CD4-positive, alpha-beta T cell treated with Interleukin-21 for 1 hour (primary cell): ENCODE data around the gene TTC3.
"Not testable (repeated sequence)": the region's sequence is repeated elsewhere in the genome, so short reads cannot be mapped to it uniquely, and the experiment has no call there.

Experiments
- DNase-seq: peaks from one replicate; pipeline ENCODE4 v3.0.0-alpha.2; 2020

TTC3 gene

DNA sequence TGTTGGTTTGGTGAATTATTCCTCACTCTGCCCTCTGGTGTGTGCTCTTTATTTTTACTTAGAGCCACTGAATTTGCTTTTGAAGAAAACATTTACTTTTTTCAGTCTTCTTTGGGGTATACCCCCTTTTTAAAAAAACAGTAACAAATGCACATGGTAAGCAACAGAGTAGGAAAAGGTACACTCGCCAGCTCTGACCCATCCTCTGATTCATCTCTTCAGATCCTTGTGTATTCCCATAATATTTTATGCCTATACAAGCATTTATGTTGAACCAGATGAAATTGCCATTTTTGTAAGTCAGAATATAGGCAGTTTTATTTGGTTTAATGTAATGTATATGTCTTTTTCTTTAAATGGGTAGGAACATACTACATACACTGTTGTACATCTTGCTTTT lies 28.3 kb downstream of the TTC3 start:
- no peak for DNase-seq

DNA sequence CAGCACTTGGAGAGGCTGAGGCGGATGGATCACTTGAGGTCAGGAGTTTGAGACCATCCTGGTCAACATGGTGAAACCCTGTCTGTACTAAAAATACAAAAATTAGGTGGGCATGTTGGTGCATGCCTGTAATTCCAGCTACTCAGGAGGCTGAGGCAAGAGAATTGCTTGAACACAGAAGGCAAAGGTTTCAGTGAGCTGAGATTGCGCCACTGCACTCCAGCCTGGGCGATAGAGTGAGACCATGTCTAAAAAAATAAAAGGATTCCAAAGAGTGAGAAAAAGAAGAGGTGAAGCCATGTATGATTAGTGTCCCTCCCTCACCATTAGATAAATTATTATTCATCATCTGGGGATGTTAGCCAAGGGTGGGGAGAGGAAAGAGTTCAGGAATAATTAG lies 29.7 kb downstream of the TTC3 start:
- not testable (repeated sequence) for DNase-seq

DNA sequence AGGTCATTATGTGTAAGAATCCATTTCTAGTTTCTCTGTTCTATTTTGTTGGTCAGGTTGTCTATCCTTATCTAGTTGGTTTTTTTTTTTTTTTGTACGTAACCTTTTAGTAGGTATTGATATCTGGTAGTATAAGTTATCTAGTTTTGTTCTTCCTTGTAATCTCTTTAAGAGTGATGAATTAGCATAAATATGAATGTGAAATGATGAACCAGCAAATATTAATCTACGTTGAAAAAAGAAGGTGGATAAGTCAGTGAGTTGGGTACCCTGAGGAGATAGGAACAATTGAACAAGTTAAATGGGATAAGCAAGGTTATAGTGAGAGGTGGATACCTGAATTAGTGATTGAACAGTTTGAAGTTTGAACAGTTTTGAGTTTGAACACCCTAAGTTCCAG lies 33.9 kb downstream of the TTC3 start:
- DNase-seq, result no peak

DNA sequence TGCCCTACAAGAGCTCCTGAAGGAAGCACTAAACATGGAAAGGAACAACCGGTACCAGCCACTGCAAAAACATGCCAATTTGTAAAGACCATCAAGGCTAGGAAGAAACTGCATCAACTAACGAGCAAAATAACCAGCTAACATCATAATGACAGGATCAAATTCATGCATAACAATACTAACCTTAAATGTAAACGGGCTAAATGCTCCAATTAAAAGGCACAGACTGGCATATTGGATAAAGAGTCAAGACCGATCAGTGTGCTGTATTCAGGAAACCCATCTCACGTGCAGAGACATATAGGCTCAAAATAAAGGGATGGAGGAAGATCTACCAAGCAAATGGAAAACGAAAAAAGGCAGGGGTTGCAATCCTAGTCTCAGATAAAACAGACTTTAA lies 38.0 kb downstream of the TTC3 start:
- not testable (repeated sequence) for DNase-seq

DNA sequence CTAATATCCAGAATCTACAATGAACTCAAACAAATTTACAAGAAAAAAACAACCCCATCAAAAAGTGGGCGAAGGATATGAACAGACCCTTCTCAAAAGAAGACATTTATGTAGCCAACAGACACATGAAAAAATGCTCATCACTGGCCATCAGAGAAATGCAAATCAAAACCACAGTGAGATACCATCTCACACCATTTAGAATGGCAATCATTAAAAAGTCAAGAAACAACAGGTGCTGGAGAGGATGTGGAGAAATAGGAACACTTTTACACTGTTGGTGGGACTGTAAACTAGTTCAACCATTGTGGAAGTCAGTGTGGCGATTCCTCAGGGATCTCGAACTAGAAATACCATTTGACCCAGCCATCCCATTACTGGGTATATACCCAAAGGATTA lies 41.2 kb downstream of the TTC3 start:
- DNase-seq, result not testable (repeated sequence)

DNA sequence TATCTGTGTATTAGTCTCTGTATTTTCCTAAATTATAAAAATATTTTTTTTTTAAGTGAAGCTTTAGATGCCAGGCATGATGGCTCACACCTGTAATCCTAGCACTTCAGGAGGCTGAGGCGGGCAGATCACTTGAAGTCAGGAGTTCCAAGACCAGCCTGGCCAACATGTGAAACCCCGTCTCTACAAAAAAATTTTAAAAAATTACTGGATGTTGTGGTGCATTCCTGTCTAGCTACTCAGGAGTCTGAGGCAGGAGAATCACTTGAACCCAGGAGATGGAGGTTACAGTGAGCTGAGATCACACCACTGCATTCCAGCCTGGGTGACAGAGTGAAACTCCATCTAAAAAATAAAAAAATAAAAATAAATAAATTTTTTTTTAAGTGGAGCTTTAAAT lies 43.4 kb downstream of the TTC3 start:
- DNase-seq, result not testable (repeated sequence)

DNA sequence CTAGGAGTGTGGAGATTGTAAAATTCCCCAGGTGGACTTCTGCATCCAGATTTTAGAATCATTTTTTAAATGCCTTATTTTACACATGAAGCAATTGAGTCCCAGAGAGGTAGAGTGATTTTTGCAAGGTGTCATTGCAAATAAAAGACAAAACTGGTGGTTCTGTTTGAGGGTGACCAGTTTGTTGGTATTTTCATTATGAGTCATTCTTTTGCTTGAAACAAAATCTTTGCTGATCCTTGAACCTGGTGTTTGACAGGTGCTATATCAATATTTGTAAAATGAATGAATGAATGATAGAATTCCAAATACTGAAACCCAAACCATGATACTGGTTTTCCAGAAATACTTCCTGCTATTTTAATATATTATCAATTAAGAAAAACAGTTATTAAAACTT lies 44.1 kb downstream of the TTC3 start:
- no peak for DNase-seq

DNA sequence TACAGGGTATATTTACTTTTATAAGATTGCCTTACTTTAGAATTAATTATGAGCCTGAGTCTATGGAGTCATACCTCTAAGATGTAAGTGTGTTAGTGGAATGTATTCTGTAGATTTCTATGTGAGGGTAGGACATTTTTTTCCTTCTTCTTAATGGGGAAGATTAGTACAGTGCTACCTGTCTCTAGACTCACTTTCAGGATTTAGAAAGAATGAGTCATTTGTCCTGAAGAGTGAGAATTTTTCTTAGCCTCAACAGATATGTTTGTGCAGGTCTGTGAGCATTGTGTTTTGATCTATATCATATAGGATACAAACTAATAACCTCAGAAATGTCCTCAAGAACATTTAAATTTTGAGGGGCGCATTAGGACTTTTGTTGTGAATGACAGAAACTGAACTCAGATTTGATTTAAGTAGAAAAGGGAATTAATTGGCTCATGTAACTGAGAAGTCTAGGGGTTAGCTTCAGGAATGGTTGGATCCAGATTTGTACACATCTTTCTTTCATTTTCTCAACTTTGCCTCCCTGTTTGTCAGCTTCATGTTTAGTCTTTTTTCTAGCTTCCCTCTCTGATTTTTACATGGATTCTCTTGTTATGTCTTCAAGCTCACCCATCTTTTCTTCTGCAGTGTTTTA lies 45.3 kb downstream of the TTC3 start:
- DNase-seq, result no peak

DNA sequence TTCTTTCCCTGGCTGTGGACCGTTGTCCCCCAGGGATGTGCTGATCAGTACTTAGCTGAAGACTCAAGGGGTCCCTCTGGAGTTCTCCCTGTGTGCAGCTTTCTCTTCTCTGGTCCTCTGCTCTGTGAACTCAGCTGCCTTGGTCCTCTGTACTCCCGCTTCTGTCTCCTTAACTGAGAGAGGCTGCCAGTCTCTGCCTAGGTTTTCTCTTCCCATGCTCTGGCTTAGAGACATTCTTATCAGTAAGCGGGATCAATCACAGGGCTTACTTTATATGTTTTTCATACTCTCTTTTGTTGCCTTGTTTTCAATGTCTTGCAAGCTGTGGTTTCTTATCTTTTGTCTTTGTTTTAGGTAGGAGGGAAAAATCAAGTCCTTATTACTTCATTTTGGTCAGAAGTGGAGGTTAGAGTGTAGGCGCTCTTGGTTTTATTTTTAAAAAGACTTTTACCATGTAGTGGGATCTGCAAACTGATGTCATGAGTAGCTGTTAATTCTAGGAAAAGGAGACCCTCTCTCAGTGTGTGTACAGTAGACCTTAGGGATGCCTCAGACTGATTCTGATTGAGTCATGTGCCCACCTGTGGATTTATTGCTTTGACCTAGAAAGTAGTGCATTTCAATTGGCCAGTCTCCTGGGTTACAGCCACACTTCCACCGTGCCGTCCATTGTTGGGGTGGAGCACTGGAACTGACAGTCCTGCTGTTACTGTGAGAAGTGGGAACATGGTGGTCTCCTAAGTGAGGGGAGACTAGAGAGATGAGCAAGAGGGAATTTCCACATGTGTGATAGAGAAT lies 46.6 kb downstream of the TTC3 start:
- no peak for DNase-seq

DNA sequence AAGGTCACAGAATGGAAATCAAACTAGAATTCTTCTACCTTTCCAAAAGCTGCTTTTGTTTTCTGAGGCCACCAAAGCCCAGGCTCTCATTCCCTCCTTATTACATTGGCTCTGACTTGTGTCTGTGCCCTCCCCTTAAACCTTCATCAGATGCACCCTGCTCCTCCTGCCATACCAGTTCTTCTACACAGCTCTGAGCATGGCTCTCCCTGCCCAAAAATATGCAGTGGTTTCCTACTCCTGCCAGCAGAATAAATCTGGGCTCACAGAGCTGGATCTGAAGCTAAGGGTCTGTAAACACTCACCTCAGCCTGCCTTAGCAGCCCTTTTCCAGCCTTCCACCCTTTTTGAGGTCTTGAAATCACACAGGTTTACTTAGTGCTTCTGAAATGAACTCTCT lies 55.0 kb downstream of the TTC3 start:
- no peak for DNase-seq

DNA sequence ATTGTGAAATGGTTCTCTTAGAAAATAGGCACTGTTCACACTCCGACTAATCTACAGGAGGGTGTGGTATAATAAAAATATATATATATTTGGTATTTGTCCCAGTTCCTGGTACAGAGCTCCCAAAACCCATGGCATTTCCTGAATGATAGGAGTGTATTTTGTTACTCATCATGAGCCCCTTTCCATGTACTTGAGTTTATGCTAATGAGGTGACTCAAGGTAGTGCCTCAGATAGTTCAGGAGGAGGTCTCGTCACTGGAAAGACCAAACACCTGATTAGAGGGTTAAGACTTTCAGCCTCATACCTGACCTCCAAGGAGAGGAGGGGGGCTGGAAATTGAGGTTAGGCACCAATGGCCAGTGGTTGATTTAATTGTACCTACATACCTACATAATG lies 57.9 kb downstream of the TTC3 start:
- DNase-seq, result no peak

DNA sequence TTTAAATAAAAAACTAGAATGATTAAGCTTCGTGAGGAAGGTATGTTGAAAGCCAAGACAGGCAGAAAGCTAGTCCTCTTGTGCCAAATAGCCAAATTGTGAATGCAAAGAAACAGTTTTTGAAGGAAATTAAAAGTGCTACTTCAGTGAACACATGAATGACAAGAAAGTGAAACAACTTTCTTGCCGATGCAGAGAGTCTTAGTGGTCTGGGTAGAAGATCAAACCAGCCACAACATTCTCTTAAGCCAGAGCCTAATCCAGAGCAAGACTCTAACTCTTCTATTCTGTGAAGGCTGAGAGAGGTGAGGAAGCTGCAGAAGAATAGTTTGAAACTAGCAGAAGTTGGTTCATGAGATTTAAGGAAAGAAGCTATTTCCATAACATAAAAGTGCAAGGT lies 63.2 kb downstream of the TTC3 start:
- no peak for DNase-seq

DNA sequence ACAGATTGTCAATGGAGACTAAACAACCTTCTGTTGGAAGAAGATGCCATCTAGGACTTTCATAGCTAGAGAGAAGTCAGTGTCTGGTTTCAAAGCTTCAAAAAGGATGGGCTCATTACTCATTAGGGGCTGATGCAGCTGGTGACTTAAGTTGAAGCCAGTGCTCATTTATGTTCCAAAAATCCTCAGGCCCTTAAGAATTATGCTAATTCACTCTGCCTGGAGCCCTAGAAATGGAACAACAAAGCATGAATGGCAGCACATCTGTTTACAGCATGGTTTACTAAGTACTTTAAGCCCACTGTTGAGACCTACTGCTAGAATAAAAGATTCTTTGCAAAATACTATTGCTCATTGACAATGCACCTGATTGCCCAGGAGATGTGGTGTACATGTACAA lies 63.7 kb downstream of the TTC3 start:
- no peak for DNase-seq

DNA sequence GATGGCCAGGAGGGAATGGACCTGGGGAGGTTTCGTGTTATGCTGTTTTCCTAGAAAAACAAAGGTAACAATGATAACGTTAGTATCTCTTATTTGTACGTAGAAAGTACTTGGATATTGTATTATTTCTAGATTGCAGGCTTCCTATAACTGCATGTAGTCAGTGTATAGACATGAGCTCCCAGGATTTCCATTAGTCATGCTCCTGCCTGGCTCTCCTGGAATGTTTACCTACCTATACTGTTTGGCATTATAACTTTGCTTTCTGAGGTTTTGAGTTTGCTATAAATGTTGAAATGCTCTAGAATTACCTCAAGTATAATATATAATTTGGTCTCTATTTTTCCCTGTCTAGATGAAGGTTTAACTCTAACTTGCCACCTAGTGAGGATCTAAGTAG lies 66.1 kb downstream of the TTC3 start:
- DNase-seq, result no peak

DNA sequence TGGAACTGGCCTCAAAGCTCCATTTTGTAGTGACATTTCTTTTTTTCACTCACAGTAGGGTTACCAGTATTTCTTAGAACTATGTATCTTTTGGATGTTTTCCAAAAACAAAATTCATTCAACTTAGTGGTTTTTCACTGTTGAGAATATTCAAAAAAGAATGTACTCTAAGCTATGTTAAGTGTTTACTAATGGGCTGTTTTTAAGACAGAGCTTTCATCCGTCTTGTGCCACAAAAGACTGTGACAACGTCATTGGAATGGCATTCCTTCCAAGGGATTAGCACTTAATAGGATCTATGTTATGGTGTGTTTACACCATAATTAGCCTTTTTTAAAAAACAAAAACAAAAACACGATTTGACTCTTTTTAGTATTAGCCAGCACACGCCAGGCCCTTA lies 66.8 kb downstream of the TTC3 start:
- DNase-seq, result no peak

DNA sequence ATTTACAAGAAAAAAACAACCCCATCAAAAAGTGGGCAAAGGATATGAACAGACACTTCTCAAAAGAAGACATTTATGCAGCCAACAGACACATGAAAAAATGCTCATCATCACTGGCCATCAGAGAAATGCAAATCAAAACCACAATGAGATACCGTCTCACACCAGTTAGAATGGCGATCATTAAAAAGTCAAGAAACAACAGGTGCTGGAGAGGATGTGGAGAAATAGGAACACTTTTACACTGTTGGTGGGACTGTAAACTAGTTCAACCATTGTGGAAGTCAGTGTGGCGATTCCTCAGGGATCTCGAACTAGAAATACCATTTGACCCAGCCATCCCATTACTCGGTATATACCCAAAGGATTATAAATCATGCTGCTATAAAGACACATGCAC lies 70.3 kb downstream of the TTC3 start:
- not testable (repeated sequence) for DNase-seq

DNA sequence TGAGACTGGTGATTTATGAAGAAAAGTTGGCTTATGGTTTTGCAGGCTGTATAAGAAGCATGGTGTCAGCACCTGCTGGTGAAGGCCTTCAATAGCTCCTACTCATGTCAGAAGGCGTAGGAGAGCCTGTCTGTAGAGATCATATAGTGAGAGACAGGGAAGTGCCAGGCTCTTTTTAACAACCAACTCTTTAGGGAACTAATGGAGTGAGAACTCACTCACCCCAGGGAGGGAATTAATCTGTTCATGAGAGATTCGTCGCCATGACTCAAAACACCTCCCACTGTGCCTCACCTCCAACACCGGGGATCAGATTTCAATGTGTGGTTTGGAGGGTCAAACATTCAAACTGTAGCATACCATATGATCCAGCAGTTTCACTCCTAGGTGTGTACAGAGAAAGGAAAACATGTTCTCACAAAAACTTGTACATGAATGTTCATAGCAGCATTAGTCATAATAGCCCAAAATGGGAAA lies 72.6 kb downstream of the TTC3 start:
- DNase-seq, result no peak

DNA sequence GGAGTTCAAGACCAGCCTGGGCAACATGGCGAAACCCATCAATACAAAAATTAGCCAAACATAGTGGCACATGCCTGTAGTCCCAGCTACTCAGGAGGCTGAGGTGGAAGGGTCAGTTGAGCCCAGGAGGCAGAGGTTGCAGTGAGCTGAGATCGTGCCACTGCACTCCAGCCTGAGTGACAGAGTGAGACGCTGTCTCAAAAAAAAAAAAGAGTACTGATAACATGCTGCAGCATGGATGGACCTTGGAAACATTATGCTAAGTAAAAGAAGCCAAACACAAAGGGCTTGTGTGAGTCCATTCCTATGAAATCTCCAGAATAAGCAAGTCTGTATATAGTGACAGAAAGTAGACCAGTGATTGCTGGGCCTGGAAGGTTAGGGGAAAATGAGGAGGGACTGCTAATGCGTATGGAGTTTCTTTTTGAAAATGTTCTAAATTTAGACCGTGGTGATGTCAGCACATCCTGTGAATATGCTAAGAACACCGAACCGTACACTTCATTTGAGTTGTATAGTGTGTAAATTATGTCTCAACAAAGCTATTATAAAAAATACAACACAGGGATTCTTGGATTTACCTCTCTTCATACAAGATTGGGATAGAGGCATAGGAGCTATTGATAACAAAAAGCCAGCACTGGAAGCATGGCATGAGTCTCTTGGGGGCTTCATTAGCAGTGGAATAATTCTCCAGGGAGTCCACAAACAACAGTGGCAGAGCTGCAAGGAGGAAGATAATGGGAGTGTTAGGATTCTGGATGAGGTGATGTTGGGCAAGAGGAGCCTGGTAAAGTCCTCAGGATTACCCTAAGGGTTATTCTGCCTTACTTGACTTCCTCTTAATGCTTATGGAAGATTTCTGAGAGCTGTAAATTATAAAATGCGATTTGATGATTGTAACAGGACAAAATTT lies 73.5 kb downstream of the TTC3 start:
- no peak for DNase-seq

DNA sequence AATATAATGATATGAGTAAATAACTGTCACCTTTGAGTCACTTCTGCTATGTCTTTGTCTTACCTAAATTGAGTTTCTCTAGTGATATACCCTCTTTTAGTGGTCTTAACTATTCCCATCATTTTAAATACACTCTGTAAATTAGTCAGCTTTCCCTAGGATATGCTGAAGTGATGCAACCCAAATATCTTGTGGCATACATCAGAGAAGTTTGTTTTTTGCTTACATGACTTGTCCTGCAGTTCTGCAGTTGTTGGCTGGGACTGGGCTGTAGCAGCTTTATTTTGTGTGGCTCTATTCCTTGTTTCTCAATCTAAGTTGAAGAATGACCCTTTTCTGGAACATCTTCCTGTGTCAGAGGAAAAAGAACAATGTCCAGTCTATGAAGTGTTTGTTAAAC lies 76.4 kb downstream of the TTC3 start:
- DNase-seq, result no peak

DNA sequence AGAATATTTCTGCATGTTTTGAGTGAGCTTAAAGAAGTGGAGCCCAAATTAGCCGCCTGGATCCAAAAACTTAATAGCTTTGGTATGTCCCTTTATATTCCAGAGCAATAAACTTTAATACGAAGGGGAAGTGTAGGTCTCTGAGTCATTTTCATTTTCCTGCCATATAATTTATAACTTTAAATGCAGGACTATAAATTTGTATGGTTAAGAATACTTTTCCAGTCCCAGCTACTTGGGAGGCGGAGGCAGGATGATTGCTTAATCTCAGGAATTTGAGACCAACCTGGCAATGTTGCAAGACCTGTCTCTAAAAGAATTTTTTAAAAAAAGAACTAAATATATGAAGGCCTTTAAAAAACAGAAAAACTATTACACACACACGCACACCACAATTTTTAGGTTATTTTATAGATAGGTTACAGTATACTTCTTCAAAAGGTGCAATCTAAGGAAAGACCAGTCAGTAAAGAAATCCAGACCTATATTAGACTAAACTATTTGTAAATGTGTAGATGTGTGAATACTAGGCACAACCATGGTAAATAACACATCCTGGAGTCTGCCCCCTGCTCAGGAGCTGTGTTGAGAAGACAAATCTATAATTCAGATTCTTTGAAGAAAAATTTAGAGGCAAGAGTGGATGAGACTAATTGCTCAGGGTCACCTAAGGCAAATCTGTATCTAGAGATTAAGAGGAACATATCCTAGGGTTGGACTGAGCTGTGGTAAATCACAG lies 80.3 kb downstream of the TTC3 start:
- DNase-seq, result no peak

DNA sequence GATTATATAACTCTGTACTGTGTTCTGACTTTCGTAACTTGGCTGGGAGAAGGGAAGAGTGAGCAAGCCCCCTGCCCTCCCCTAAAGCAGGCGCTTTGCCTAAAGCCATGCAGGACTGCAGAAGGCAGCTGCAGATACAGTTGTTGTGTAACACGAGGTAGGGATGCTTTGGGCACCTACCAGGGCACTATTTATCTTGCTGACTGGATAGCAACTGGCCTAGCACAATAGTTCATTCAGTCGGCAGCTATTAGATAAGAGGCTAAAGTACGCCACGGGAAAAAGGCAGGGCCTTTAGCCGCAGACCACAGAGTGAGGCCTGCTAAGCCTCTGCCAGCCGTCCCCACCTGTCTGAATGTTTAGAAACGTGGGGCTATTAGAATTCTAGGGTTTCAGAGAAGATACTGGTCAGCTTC lies 80.9 kb downstream of the TTC3 start:
- DNase-seq, result no peak

DNA sequence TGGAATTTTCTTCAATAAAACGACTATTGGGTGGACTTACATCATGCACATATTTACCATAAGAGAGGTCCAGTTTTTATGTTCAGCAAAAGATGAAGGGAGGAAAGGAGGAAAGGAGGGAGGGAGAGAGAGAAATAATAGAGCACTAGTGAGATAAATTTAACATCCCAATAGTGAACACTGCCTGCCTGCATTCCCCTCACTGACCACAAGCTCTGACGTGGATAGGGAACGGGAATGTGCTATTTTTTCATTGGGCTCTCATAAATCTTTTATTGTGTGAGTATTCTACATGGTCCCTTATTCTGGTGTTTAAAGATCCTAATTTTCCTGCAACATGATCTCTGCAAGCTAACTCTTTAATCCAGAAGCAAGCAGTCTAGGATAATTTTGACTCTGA lies 82.1 kb downstream of the TTC3 start:
- no peak for DNase-seq

DNA sequence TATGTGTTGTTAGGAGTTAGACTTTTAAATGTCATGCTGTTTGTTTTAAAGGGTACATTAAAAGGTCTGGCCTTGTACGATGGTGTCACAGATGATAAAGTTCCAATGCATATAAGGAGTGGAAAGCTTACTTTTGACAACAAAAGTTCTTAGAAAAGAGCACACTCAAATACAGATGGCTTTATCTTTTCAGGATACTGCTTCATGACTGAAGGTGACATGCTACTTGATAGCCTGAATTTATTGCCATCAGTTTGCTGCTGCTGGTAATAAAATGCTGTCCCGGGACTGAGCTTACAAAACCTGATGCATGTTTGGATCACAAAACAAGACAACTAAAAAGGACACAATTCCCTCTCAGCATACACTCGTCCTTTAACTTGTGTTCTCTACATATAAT lies 84.9 kb downstream of the TTC3 start:
- DNase-seq, result no peak
